ENCODE results near the gene KLRB1.

DNA sequence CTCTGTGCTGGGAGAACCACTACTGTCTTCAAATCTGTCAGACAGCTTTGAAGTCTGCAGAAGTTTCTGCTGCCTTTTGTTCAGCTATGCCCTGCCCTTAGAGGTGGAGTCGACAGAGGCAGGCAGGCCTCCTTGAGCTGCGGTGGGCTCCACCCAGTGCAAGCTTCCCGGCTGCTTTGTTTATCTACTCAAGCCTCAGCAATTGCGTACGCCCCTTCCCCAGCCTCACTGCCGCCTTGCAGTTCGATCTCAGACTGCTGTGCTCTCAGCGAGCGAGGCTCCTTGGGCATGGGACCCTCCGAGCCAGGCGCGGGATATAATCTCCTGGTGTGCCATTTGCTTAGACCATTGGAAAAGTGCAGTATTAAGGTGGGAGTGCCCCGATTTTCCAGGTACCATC, 25.1 kb upstream of the KLRB1 start:
- TF ChIP-seq, protein P1, sequence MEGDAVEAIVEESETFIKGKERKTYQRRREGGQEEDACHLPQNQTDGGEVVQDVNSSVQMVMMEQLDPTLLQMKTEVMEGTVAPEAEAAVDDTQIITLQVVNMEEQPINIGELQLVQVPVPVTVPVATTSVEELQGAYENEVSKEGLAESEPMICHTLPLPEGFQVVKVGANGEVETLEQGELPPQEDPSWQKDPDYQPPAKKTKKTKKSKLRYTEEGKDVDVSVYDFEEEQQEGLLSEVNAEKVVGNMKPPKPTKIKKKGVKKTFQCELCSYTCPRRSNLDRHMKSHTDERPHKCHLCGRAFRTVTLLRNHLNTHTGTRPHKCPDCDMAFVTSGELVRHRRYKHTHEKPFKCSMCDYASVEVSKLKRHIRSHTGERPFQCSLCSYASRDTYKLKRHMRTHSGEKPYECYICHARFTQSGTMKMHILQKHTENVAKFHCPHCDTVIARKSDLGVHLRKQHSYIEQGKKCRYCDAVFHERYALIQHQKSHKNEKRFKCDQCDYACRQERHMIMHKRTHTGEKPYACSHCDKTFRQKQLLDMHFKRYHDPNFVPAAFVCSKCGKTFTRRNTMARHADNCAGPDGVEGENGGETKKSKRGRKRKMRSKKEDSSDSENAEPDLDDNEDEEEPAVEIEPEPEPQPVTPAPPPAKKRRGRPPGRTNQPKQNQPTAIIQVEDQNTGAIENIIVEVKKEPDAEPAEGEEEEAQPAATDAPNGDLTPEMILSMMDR (IDR thresholded peaks at IDR 0.05; ENCODE audit: low read length): no peak
- TF ChIP-seq EZH2 (IDR thresholded peaks at IDR 0.05; ENCODE audit: borderline replicate concordance, low read length): no peak
